Activated B cell treated with CpG ODN at 0.5 μM for 24 hours (primary cell): ENCODE results near the gene TNFRSF14. TPM values are rescaled to one million over a fixed set of nuclear protein-coding genes. Genes with fewer than 3 reads are reported as not detected.
A peak's percentile ranks its signal among the peaks of the same experiment; 100 is the strongest.

ENCODE experiments used
- ATAC-seq: fragments of 200-7000 bp; cut with Tn5 transposase; one replicate; pipeline ENCODE4 v1.10.0; 2021; ENCODE audit warnings: low read depth, mild to moderate bottlenecking, moderate library complexity
- CTCF ChIA-PET: fragments of 350-600 bp; sonication (Branson Sonifier 250); formaldehyde crosslinking; loops from one replicate; lab custom pipeline; 2021; ENCODE audit warnings: antibody characterized with exemption; lab: Charles Lee
- POLR2A ChIA-PET: fragments of 350-600 bp; sonication (Branson Sonifier 250); formaldehyde crosslinking; loops from one replicate; lab custom pipeline; 2021; ENCODE audit warnings: antibody characterized with exemption; lab: Charles Lee
- DNase-seq: peaks from one replicate; pipeline ENCODE4 v3.0.0; 2022
- H3K27ac Mint-ChIP-seq: one replicate; pipeline ENCODE4 v1.8.0; 2020; ENCODE audit warnings: mixed read lengths
- H3K27me3 Mint-ChIP-seq: one replicate; pipeline ENCODE4 v1.8.0; 2021; ENCODE audit warnings: mixed read lengths
- H3K36me3 Mint-ChIP-seq: one replicate; pipeline ENCODE4 v1.8.0; 2021; ENCODE audit warnings: low read depth, mixed read lengths
- H3K4me1 Mint-ChIP-seq: one replicate; pipeline ENCODE4 v1.8.0; 2021; ENCODE audit warnings: mixed read lengths
- H3K4me3 Mint-ChIP-seq: one replicate; pipeline ENCODE4 v1.8.0; 2020; ENCODE audit warnings: mild to moderate bottlenecking, mixed read lengths
- H3K9me3 Mint-ChIP-seq: one replicate; pipeline ENCODE4 v1.8.0; 2020; ENCODE audit warnings: mixed read lengths
- CTCF ChIP-seq: fragments of 200-600 bp; IDR thresholded peaks from one replicate; pipeline ENCODE4 v1.8.0; 2022; ENCODE audit warnings: antibody characterized with exemption, mild to moderate bottlenecking
- intact Hi-C: fragments of 100-400 bp; cut with micrococcal nuclease; formaldehyde crosslinking; loops from one replicate; pipeline ENCODE4 v1.15.1; 2024
- total RNA-seq: library from RNA; stranded (reverse); gene quantifications from 2 replicates; pipeline ENCODE4 v1.2.3, GENCODE V29; 2022

The TNFRSF14 gene
- total RNA-seq, 1 donor from 2014 or later = 148 TPM

GRCh38 chr1:2580691-2581090 is 24.5 kb downstream of the TNFRSF14 start:
- CTCF ChIA-PET = no interaction called here
- peaks cover 3% of the 10 kb centered on the region for H3K36me3 Mint-ChIP-seq
- intact Hi-C loops = loop anchor here (10.0 kb wide), 2 partner anchors 806 to 1324 kb away; partner anchors contain the start of genes C1orf174 and NADK
- peaks cover 3% of the 10 kb centered on the region for H3K9me3 Mint-ChIP-seq
- peak overlapping the region; percentile 64 for H3K4me3 Mint-ChIP-seq
- TF ChIP-seq CTCF = no peak
- H3K27ac Mint-ChIP-seq = peak overlapping the region; percentile 93
- peaks cover 91% of the 10 kb centered on the region for H3K4me1 Mint-ChIP-seq
- no peaks in the 10 kb centered on the region for H3K27me3 Mint-ChIP-seq
- ATAC-seq (no peak), DNase-seq (no peak)
- POLR2A ChIA-PET = interaction anchor here (0.6 to 8.1 kb wide), 4 partner anchors 11 to 62 kb away, joined by 3 to 224 read pairs (median 34); partner anchors contain the start of gene TNFRSF14

GRCh38 chr1:2582391-2582790 is 26.2 kb downstream of the TNFRSF14 start:
- H3K27me3 Mint-ChIP-seq = no peaks in the 10 kb centered on the region
- TF ChIP-seq CTCF = no peak
- ATAC-seq = no peak
- peaks cover 5% of the 10 kb centered on the region for H3K36me3 Mint-ChIP-seq
- peaks cover 3% of the 10 kb centered on the region for H3K9me3 Mint-ChIP-seq
- peaks cover 76% of the 10 kb centered on the region for H3K4me1 Mint-ChIP-seq
- ChIA-PET CTCF (interaction anchor here (1.4 kb wide), 1 partner anchor 56 kb away, joined by 3 read pairs; the partner anchor contains the start of gene PANK4), POLR2A (interaction anchor here (6.5 to 8.1 kb wide), 2 partner anchors 26 to 35 kb away, joined by 209 to 224 read pairs; partner anchors contain the start of gene TNFRSF14)
- peak overlapping the region; percentile 93 for H3K27ac Mint-ChIP-seq
- intact Hi-C loops = loop anchor here (10.0 kb wide), 2 partner anchors 808 to 1322 kb away; partner anchors contain the start of genes C1orf174 and NADK
- no peak for DNase-seq
- H3K4me3 Mint-ChIP-seq = peak overlapping the region; percentile 9

GRCh38 chr1:2583331-2583791 is 27.2 kb downstream of the TNFRSF14 start:
- peaks cover 74% of the 10 kb centered on the region for H3K4me1 Mint-ChIP-seq
- no peak for DNase-seq
- ATAC-seq = no peak
- H3K4me3 Mint-ChIP-seq = peak overlapping the region; percentile 7
- H3K27me3 Mint-ChIP-seq = no peaks in the 10 kb centered on the region
- H3K36me3 Mint-ChIP-seq = peaks cover 5% of the 10 kb centered on the region
- POLR2A ChIA-PET = interaction anchor here (1.2 to 8.1 kb wide), 4 partner anchors 21 to 57 kb away, joined by 4 to 224 read pairs (median 128); partner anchors contain the start of genes PANK4 and TNFRSF14
- CTCF ChIA-PET = interaction anchor here (1.4 to 3.7 kb wide), 3 partner anchors 28 to 57 kb away, joined by 3 to 39 read pairs (median 13); partner anchors contain the start of genes PANK4 and TNFRSF14
- peaks cover 3% of the 10 kb centered on the region for H3K9me3 Mint-ChIP-seq
- TF ChIP-seq CTCF = no peak
- intact Hi-C loops = loop anchor here (10.0 kb wide), 2 partner anchors 809 to 1321 kb away; partner anchors contain the start of genes C1orf174 and NADK
- H3K27ac Mint-ChIP-seq = peak overlapping the region; percentile 93

GRCh38 chr1:2583871-2584351 is 27.7 kb downstream of the TNFRSF14 start:
- DNase-seq (no peak), ATAC-seq (no peak)
- intact Hi-C loops = loop anchor here (10.0 kb wide), 2 partner anchors 809 to 1321 kb away; partner anchors contain the start of genes C1orf174 and NADK
- H3K27me3 Mint-ChIP-seq = no peaks in the 10 kb centered on the region
- ChIA-PET POLR2A (interaction anchor here (1.2 to 8.1 kb wide), 5 partner anchors 13 to 58 kb away, joined by 4 to 224 read pairs (median 48); partner anchors contain the start of genes PANK4 and TNFRSF14), CTCF (interaction anchor here (1.4 to 3.7 kb wide), 4 partner anchors 23 to 58 kb away, joined by 3 to 39 read pairs (median 12); partner anchors contain the start of genes PANK4 and TNFRSF14)
- TF ChIP-seq CTCF = no peak
- H3K27ac Mint-ChIP-seq = peak overlapping the region; percentile 93
- H3K4me1 Mint-ChIP-seq = peaks cover 68% of the 10 kb centered on the region
- peak overlapping the region; percentile 7 for H3K4me3 Mint-ChIP-seq
- H3K36me3 Mint-ChIP-seq = peaks cover 5% of the 10 kb centered on the region
- H3K9me3 Mint-ChIP-seq = peaks cover 3% of the 10 kb centered on the region
